ENCODE results near the gene FECH.
"Not testable (repeated sequence)": the region's sequence is repeated elsewhere in the genome, so short reads cannot be mapped to it uniquely, and the experiment has no call there.

FECH gene

DNA sequence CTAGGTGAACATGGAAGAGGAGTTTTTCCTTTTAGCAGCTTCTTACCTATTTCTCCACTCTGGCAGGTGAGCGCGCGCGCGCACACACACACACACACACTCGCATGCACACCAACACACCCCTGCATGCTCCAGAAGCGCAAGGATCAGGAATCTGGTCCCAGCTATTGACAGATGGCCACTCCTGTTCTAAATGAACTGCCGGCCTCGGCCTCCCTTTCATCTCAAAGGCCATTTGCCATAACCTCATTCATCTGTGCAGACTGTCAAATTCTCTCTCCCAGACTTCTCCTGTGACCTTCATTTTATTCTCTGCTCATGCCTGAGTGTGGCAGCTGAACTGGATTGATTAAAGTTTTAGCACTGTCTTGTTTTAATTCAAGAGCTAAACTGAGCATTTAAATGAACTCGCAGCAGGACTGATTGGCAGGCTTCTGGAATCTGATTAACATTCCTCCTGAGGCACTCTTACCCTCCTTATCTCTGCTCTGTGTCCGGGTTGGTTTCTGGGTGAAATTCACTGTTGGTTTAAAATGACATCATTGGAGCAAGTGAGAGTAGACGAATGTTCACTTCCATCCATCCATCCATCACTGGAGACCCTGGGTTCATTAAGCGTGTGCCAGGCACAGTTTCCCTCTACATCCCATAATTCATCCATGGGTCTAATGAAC is 58.8 kb downstream of the FECH start:
- DNase-seq (ENCODE audit: low read depth): no peak

DNA sequence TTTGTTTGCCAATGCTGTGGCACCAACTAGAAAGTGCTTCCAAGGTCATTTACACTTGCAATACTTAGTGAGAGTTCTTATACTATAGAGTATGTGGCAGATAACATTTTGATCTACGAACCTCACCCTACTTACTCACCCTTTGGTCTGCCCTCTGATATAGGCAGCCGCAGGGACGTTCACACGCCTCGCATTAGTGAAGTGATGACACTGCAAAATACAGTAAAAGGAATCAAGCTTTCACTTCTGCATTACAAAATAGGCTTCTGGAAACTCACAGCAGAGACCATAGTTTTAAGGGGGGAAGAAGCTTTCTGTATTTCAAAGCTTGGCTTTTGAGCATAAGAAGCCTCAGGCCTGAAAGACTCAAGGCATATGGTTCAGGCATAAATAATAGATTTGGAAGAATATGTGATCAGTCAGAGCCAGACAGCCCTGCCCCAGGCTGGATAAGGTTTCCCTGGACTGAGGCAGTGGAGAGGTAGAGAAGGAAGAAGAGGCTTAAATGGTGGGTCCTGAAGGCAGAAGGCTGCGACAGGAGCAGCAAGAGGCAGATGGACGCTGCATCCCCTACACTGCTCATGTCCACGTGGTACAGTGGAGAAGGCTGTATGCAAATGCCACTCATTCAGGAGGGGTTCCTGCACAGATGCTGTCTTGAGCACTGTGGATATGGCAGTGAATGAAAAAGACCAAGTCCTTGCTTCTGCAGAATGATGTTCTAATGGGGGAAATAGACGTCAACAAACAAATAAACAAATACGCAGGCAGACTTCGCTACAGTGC is 63.1 kb downstream of the FECH start:
- DNase-seq (ENCODE audit: low read depth): no peak

GRCh38 chr18:57522348-57522747 is 64.2 kb downstream of the FECH start:
- not testable (repeated sequence) for DNase-seq (ENCODE audit: low read depth)

DNA sequence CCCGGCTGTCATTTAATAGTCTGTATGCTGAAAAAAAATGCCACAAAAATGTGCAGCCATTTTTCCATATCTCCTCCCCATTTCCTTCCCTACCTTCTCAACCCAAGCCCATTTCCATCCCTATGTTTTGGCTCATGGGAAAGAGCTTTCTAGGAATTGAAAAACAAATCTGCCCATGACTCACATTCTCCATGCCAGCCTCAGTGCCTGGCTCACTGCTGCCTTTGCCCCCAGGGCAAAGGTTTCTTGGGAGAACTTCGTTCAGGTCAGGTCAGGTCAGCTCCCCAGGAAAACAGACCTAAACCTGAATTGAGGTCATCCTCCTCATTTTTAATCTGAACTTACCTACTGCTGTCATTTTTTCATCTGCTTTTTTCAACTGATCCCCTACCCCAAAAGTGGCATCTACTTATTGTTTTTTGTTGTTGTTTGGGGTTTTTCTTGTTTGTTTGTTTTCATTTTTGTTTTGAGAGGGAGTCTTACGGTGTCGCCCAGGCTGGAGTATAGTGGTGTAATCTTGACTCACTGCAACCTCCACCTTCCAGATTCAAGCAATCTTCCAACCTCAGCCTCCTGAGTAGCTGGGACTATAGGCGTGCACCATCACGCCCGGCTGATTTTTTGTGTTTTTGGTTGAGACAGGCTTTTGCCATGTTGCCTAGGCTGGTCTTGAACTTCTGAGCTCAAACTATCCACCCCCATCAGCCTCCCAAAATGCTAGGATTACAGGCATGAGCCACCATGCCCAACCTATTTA is 66.7 kb downstream of the FECH start:
- no peak for DNase-seq (ENCODE audit: low read depth)

- DNase-seq (ENCODE audit: low read depth): no peak
Observed at GRCh38 chr18:57518533-57518932, 68.0 kb downstream of the FECH start.

DNA sequence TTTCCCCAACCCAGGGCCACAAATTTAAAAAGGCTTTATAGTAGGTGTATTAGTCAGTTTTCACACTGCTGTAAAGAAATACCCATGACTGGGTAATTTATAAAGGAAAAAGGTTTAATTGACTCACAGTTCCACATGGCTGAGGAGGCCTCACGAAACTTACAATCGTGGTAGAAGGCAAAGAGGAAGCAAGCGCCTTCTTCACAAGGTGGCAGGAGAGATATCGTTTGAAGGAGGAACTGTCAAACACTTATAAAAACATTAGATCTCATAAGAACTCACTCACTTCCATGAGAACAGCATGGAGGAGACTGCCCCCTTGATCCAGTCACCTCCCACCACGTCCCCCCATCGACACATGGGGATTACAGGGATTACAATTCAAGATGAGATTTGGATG is 70.4 kb downstream of the FECH start:
- DNase-seq (ENCODE audit: low read depth): no peak

DNA sequence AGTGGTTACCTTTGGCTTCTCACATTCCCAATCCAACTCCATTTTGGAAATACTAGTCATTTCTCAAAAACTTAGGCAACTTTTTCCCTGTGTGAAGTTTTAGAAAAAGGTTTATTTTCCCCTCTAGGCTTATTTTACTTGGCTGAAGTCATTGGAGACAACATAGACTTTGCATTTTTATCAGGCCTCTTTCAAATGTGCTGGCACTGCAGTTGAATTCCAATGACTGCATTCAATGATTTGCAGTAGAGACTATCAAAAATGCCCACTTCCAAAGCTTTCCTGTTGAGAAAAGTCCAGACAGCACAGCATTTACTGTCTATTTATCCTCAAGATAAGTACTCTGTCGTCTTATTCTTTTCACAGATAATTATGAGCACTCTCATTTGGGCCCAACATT is 81.3 kb downstream of the FECH start:
- no peak for DNase-seq (ENCODE audit: low read depth)

DNA sequence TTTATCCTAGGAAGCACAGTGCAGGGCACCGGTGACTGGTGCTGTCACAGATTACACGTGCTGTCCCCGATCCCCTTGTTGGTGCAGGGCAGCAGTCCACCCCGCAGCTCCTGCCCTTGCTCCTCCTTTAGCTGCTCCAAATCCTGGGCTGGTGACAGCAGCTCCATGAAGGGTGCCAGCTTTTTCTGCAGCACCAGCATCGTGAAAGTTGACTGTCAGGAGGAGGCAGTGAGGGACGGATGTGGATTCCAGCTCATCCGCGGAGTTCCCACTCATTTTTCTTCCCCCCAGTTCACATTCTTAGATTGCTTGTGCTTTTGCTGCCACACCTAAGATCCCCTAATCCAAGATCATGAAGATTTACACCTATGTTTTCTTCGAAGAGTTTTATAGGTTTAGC is 83.9 kb downstream of the FECH start:
- DNase-seq (ENCODE audit: low read depth): no peak

DNA sequence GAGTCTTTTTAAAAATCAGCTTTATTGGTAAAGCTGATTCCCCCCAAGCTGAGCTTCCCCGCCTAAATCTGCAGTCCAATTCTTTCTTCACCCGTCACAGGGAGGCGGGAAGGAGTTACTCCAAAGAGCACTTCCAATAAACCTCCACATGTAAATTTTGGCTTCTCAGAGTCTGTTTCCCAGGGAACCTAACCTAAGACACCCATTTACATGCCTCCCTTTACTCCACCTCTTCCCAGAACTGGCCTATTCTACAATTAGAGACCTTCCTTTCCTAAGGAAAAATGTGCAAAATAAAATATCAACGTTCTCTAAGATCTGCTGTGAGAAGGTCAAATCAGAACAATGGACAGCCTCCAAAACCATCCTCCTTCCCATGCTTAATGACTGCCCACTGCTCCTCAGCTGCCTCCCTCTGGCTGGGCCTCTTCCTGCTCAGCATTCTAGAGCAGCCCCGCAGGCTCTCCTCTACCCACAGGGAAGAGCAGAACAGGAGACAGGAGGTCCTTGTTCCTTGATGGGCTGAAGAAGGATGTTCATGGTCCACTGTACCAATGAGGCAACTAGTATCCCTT is 87.7 kb downstream of the FECH start:
- DNase-seq (ENCODE audit: low read depth): no peak
